Globus pallidus (tissue), 1 donor: ENCODE data around the gene SCG3.
A peak's percentile ranks its signal among the peaks of the same experiment; 100 is the strongest.

Experiments
- DNase-seq: peaks from one replicate; pipeline ENCODE4 v3.0.0-alpha.2; 2015; ENCODE audit warnings: low spot score

SCG3 gene

GRCh38 chr15:51758645-51759044 is 77.3 kb downstream of the SCG3 start:
- peak; percentile 81 for DNase-seq

- DNase-seq, result peak; percentile 53
Measured at GRCh38 chr15:51759557-51760070, 78.3 kb downstream of the SCG3 start.

DNA sequence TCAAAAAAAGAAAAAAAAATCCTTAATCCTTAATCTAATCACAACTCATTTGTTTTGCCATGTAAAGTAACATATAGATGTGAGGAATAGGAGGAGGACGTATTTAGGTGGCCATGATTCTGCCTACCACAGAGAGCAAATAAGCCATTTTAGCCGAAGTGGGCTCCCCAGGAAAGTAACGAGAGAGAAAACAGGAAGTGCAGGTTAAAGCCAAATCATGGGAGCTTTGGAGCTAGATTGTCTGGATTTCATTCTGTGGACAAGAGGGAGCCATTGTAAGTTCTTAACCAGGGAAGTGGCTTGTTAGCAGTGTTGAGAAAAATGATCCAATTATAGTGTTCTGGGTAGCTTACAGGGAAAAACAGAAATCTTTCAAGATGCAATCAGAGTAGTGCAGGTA is 79.5 kb downstream of the SCG3 start:
- DNase-seq, result no peak

- peak; percentile 98 for DNase-seq
Measured at GRCh38 chr15:51765751-51766150, 84.4 kb downstream of the SCG3 start.

GRCh38 chr15:51766341-51766740 is 85.0 kb downstream of the SCG3 start:
- no peak for DNase-seq

GRCh38 chr15:51768018-51768417 is 86.7 kb downstream of the SCG3 start:
- DNase-seq, result no peak
